Sigmoid colon (tissue), 7 donors: Measurements from ENCODE around the gene UBL4B. TPM values are rescaled to one million over a fixed set of nuclear protein-coding genes. Genes with fewer than 3 reads are reported as not detected.
A peak's percentile ranks its signal among the peaks of the same experiment; 100 is the strongest.

Experiments used
- DNase-seq: peaks from one replicate; pipeline ENCODE4 v3.0.0-alpha.2; 2019
- H3K27ac ChIP-seq, 4 donors: fragments of 200-600 bp; sonication (generic); one replicate each; pipeline ENCODE4 v1.5.1; 2016 to 2019; ENCODE audit warnings: mild to moderate bottlenecking in 1 of 4
- H3K27me3 ChIP-seq, 3 donors: fragments of 200-600 bp; sonication (generic); one replicate each; pipeline ENCODE4 v1.5.1; 2019; ENCODE audit warnings: mild to moderate bottlenecking in 1 of 3
- H3K36me3 ChIP-seq, 4 donors: fragments of 200-600 bp; sonication (generic); one replicate each; pipeline ENCODE4 v1.5.1; 2016 to 2019
- H3K4me1 ChIP-seq, 4 donors: fragments of 200-600 bp; sonication (generic); one replicate each; pipeline ENCODE4 v1.5.1; 2017 to 2019
- H3K4me3 ChIP-seq, 4 donors: fragments of 200-600 bp; sonication (generic); one replicate each; pipeline ENCODE4 v1.5.1; 2017 to 2019; ENCODE audit warnings: mild to moderate bottlenecking in 2 of 4, moderate library complexity in 1 of 4
- H3K9me3 ChIP-seq, 4 donors: fragments of 200-600 bp in 3 of 4; sonication (generic) in 3 of 4; one replicate each; pipeline versions ENCODE4 v1.5.1 to v1.6.1; 2013 to 2019
- EP300 ChIP-seq, 4 donors: sonication (generic); formaldehyde crosslinking; IDR thresholded peaks; one replicate each; pipeline ENCODE4 v1.6.1; 2017; ENCODE audit warnings: antibody characterized with exemption in 4 of 4
- POLR2A ChIP-seq, 2 donors: fragments of 450-650 bp; IDR thresholded peaks; one replicate each; pipeline ENCODE4 v1.6.1; 2016; ENCODE audit warnings: antibody characterized with exemption in 2 of 2, mild to moderate bottlenecking in 2 of 2, moderate library complexity in 2 of 2
- POLR2AphosphoS5 ChIP-seq, 4 donors: sonication (generic); formaldehyde crosslinking; IDR thresholded peaks; one replicate each; pipeline ENCODE4 v1.6.1; 2017; ENCODE audit warnings: antibody characterized with exemption in 4 of 4
- WGBS, 2 donors: extraction: QIAGEN DNeasy Blood & Tissue Kit; methylation state at CpG; one replicate each; pipeline ENCODE4 v1.1.7; 2013; 5-methylcytosine and 5-hydroxymethylcytosine counted together
- intact Hi-C: fragments of 100-400 bp; cut with DNase I; formaldehyde crosslinking; loops from one replicate; pipeline ENCODE4 v1.15.1; 2023
- polyA plus RNA-seq, 3 donors: library from polyadenylated mRNA; stranded (reverse); fragments of 200-250 nt; gene quantifications; one replicate each; pipeline ENCODE4 v1.2.3, GENCODE V29; 2013
- total RNA-seq, 4 donors: library from RNA; depleted of rRNA; stranded (reverse); fragments of >200 nt; gene quantifications; one replicate each; pipeline ENCODE4 v1.1.0, GENCODE V29; 2016
- TF ChIP-seq, protein P1 (sequence below), 4 experiments: fragments of 450-650 bp in 3 of 4; fragments of 200-600 bp in 1 of 4; IDR thresholded peaks; one replicate each; pipeline ENCODE4 v1.5.1; 2016 to 2019; ENCODE audit warnings: antibody characterized with exemption in 4 of 4, mild to moderate bottlenecking in 3 of 4, moderate library complexity in 2 of 4
- donor health status: healthy with polysubstance abuse.
- donor health status: Bipolar disorder and iron deficiency.
- donor health status: healthy.

UBL4B gene
- total and polyA plus RNA-seq, 7 donors, result 0.06 to 0.33 TPM; not detected in 5

DNA sequence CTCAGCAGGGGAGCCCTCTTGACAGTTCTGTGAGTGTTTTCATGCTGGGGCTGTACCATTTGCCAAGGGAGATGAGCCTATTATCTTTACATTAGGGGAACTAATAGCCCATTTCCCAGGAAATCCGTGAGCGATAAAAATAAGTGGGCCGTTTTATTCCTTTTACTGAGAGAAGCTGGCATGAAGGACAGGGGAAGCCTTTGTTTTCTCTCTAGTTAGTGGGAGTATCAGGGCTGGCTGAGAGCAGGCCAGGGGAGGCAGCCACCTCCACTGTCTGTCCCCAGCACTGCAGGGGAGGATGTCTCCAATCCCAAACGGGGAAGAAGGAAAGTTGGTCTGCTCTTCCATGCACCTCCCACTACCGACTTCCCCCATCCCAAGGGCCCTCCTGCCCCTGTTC lies 2.5 kb downstream of the UBL4B start:
- TF ChIP-seq EP300 (IDR thresholded peaks at IDR 0.05), result no peak
- no peak for TF ChIP-seq POLR2AphosphoS5 (IDR thresholded peaks at IDR 0.05)
- TF ChIP-seq POLR2A (IDR thresholded peaks at IDR 0.05), result no peak
- TF ChIP-seq, protein P1, sequence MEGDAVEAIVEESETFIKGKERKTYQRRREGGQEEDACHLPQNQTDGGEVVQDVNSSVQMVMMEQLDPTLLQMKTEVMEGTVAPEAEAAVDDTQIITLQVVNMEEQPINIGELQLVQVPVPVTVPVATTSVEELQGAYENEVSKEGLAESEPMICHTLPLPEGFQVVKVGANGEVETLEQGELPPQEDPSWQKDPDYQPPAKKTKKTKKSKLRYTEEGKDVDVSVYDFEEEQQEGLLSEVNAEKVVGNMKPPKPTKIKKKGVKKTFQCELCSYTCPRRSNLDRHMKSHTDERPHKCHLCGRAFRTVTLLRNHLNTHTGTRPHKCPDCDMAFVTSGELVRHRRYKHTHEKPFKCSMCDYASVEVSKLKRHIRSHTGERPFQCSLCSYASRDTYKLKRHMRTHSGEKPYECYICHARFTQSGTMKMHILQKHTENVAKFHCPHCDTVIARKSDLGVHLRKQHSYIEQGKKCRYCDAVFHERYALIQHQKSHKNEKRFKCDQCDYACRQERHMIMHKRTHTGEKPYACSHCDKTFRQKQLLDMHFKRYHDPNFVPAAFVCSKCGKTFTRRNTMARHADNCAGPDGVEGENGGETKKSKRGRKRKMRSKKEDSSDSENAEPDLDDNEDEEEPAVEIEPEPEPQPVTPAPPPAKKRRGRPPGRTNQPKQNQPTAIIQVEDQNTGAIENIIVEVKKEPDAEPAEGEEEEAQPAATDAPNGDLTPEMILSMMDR (IDR thresholded peaks at IDR 0.05), result no peak
- Histone ChIP-seq H3K36me3 (no peaks in the 10 kb centered on the region), H3K9me3 (no peaks in the 10 kb centered on the region), H3K27ac (no peak overlapping the region), H3K4me3 (no peak overlapping the region), H3K4me1 (no peaks in the 10 kb centered on the region), H3K27me3 (peaks cover 0 to 3% (median 0%) of the 10 kb centered on the region in 3 donors)
- intact Hi-C loops, result no loop called here
- whole genome bisulfite sequencing, 2 donors, result 66 to 74% methylated on average over 5 of the region's 5 CpGs
- DNase-seq, result no peak

DNA sequence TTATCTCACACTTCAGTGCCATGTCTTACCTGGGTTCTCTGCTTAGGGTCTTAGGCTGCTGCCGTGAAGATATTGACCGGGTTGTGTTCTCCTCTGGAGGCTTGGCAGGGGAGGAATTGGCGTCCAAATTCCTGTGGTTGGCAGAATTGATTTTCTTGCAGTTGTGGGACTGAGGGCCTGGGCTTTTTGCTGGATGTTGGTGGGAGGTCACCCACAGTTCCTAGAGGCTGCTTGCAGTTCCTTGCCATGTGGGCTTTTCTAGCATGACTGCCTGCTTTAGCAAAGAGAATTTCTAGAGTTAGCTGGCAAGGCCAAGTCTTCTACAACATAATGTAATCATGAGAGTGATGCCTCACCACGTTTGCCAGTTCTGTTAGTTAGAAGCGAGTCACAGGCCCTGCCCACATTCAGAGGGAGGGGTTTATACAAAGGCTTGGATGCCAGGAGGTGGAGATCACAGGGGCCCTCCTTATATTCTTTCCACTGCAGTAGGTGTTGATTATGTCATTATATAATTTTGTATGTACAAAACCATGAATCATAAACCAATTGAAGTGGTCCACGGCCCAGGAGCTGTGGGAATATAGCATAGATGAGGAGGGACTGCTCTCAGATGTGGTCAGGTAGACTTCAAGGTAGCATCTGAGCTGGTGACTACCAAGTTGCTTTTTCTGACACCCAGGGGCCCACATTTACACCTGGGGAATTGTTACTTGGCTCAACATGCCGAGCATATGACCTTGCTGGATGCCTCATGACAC lies 6.6 kb downstream of the UBL4B start:
- Histone ChIP-seq H3K36me3 (no peaks in the 10 kb centered on the region), H3K4me3 (no peak overlapping the region), H3K4me1 (peaks cover 0 to 27% (median 23%) of the 10 kb centered on the region in 4 donors), H3K9me3 (peaks cover 0 to 2% (median under 1%) of the 10 kb centered on the region in 4 donors), H3K27me3 (peaks cover 0 to 3% (median 0%) of the 10 kb centered on the region in 3 donors), H3K27ac (no peak overlapping the region)
- intact Hi-C loops, result no loop called here
- peak; percentile 39 for DNase-seq
- TF ChIP-seq, protein P1 (IDR thresholded peaks at IDR 0.05), result no peak
- TF ChIP-seq POLR2AphosphoS5 (IDR thresholded peaks at IDR 0.05) (no peak), POLR2A (IDR thresholded peaks at IDR 0.05) (no peak), EP300 (IDR thresholded peaks at IDR 0.05) (no peak)
- WGBS, 2 donors, result 51 to 67% methylated on average over 7 of the region's 7 CpGs

DNA sequence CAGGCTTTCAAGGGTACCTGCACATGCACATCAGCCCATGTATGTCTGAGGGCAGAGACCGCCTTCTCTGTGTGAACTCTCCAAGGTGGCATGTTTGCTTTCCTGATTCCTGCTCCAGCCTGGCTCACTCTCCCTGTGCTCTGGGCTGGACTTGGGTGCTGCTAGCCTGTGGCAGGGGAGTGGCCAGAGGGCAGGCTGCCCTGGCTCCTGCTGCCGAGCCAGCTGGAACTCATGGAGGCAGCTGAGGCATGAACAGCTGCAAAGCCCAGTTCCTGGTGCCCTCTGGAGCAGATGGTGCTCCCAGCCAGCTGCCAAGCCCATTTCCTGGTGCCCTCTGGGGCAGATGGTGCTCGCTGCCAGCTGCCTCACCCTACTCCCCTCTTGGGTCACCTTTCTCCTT lies 7.6 kb downstream of the UBL4B start:
- 32 to 72% methylated on average over 3 of the region's 3 CpGs for WGBS, 2 donors
- Histone ChIP-seq H3K4me1 (peaks cover 0 to 27% (median 23%) of the 10 kb centered on the region in 4 donors), H3K4me3 (no peak overlapping the region), H3K27ac (no peak overlapping the region), H3K27me3 (peaks cover 0 to 3% (median 0%) of the 10 kb centered on the region in 3 donors), H3K9me3 (peaks cover 0 to 5% (median under 1%) of the 10 kb centered on the region in 4 donors), H3K36me3 (no peaks in the 10 kb centered on the region)
- intact Hi-C loops, result no loop called here
- TF ChIP-seq, protein P1 (IDR thresholded peaks at IDR 0.05), result no peak
- TF ChIP-seq POLR2AphosphoS5 (IDR thresholded peaks at IDR 0.05), result peak in 1 of 4 donors; percentile 45
- DNase-seq, result peak; percentile 40

DNA sequence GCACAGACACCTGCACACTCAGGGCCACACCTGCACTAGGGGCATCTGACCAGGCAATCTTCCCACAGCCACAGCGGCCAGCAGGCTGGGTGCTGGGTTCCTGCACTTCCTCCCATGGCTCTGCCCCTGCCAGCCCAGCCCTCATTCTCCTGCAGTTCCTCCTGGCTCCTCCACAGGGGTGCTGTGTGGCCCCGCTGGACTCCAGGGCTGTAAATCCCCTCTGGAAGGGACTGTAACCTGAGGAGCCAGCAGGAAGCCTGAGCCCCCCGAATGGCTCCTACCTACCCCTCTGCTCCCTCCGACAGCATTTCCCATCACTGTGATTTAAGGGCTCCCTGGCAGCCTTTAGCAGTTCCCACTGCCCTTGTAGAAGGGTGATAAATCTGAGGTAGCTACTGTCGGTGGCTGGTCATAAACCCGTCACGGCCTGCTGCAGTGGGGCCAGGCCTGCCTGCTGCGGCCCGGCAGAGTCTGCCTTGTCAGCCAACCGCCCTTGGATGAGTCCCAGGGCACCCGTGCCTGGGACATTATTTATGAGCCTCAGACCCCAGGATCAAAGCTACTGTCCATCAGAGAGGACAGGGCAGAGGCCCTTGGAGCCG lies 8.8 kb downstream of the UBL4B start:
- WGBS, 2 donors, result 29 to 50% methylated on average over 12 of the region's 12 CpGs
- H3K9me3 ChIP-seq, result peaks cover 0 to 5% (median under 1%) of the 10 kb centered on the region in 4 donors
- peaks cover 0 to 27% (median 23%) of the 10 kb centered on the region in 4 donors for H3K4me1 ChIP-seq
- peak; percentile 82 for DNase-seq
- no peak overlapping the region for H3K4me3 ChIP-seq
- intact Hi-C loops, result no loop called here
- no peaks in the 10 kb centered on the region for H3K36me3 ChIP-seq
- peaks cover 0 to 1% (median 0%) of the 10 kb centered on the region in 3 donors for H3K27me3 ChIP-seq
- no peak for TF ChIP-seq POLR2A (IDR thresholded peaks at IDR 0.05)
- peak in 1 of 4 donors; percentile 42 for TF ChIP-seq EP300 (IDR thresholded peaks at IDR 0.05)
- TF ChIP-seq POLR2AphosphoS5 (IDR thresholded peaks at IDR 0.05), result peak; percentile 12 to 83 (median 67)
- H3K27ac ChIP-seq, result peak overlapping the region in 3 of 4 donors; percentile 49 to 69 (median 66)

DNA sequence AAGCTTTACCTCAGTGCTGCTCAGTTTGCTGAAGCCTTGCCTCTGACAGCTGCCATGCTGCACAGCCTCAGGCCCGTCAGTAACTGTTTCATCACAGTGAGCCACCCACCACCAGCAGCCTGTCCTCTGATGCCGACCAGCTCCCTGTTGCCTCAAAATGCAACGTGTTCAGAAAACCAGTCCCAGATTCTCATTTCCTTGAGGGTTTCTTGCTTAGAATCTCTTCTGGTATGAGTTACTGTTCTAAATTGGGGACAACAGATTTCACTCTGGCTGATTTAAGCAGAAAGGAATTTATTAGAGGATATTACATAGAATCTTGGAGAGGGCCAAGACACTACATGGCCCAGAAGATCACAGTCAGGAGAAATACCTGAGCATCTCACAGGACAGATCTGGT lies 11.0 kb downstream of the UBL4B start:
- no peak for DNase-seq

More for the DNA sequence above, 11.0 kb downstream of the UBL4B start:
- Histone ChIP-seq H3K9me3 (peaks cover 0 to 5% (median under 1%) of the 10 kb centered on the region in 4 donors), H3K27me3 (no peaks in the 10 kb centered on the region), H3K4me3 (no peak overlapping the region), H3K4me1 (peaks cover 0 to 27% (median 23%) of the 10 kb centered on the region in 4 donors), H3K27ac (no peak overlapping the region), H3K36me3 (no peaks in the 10 kb centered on the region)
- intact Hi-C loops, result no loop called here
- WGBS, 2 donors, result 75 to 78% methylated on average over 3 of the region's 3 CpGs
- TF ChIP-seq EP300 (IDR thresholded peaks at IDR 0.05) (no peak), POLR2AphosphoS5 (IDR thresholded peaks at IDR 0.05) (no peak), POLR2A (IDR thresholded peaks at IDR 0.05) (no peak)
- TF ChIP-seq, protein P1 (IDR thresholded peaks at IDR 0.05), result no peak
